SK-N-SH (cell line): Measurements from ENCODE around the gene NKG7.

Source experiments
- CHD2 ChIP-seq: fragments of 150-350 bp; IDR thresholded peaks from 2 replicates; pipeline ENCODE4 v1.6.1; 2018; ENCODE audit warnings: low read length; ENCODE audit not compliant: partially characterized antibody
- CTCF ChIP-seq: fragments of 200-600 bp; sonication (generic); IDR thresholded peaks from 2 replicates; pipeline ENCODE4 v1.6.1; 2017; ENCODE audit warnings: antibody characterized with exemption, mild to moderate bottlenecking, moderate library complexity
- FOXJ3 ChIP-seq: sonication (generic); formaldehyde crosslinking; IDR thresholded peaks from 2 replicates; pipeline ENCODE4 v1.5.1; 2020; ENCODE audit warnings: mild to moderate bottlenecking, missing genetic modification reagents
- GATA2 ChIP-seq: sonication (generic); formaldehyde crosslinking; IDR thresholded peaks from 2 replicates; pipeline ENCODE4 v1.5.0; 2020; ENCODE audit warnings: mild to moderate bottlenecking, missing genetic modification reagents
- NRF1 ChIP-seq: IDR thresholded peaks from 2 replicates; pipeline ENCODE4 v1.6.1; 2012; ENCODE audit warnings: low read depth, mild to moderate bottlenecking, low read length
- POLR2AphosphoS5 ChIP-seq: IDR thresholded peaks from 2 replicates; pipeline ENCODE4 v1.6.1; 2012; ENCODE audit warnings: low read depth, low read length
- RAD21 ChIP-seq: IDR thresholded peaks from 2 replicates; pipeline ENCODE4 v1.6.1; 2012; ENCODE audit warnings: mild to moderate bottlenecking, low read length
- REST ChIP-seq: IDR thresholded peaks from 2 replicates; pipeline ENCODE4 v1.6.1; 2012; ENCODE audit warnings: mild to moderate bottlenecking, low read depth, low read length, moderate library complexity
- RXRA ChIP-seq: IDR thresholded peaks from 2 replicates; pipeline ENCODE4 v1.4.0; 2012; ENCODE audit warnings: low read depth, mild to moderate bottlenecking, borderline replicate concordance
- SIN3A ChIP-seq: IDR thresholded peaks from 2 replicates; pipeline ENCODE4 v1.6.1; 2012; ENCODE audit warnings: low read depth, mild to moderate bottlenecking, low read length, moderate library complexity, borderline replicate concordance
- YY1 ChIP-seq: IDR thresholded peaks from 2 replicates; pipeline ENCODE4 v1.4.0; 2012; ENCODE audit warnings: low read depth, mild to moderate bottlenecking

GRCh38 chr19:51386882-51387520, 14.5 kb upstream of the NKG7 start:
- TF ChIP-seq CTCF (no peak), FOXJ3 (no peak), GATA2 (CRISPR knock-in tag) (no peak), SIN3A (no peak), CHD2 (no peak), NRF1 (no peak), RXRA (no peak), YY1 (no peak), POLR2AphosphoS5 (no peak), REST (no peak), RAD21 (no peak)
